ENCODE measurements around the gene CLDN12.

DNA sequence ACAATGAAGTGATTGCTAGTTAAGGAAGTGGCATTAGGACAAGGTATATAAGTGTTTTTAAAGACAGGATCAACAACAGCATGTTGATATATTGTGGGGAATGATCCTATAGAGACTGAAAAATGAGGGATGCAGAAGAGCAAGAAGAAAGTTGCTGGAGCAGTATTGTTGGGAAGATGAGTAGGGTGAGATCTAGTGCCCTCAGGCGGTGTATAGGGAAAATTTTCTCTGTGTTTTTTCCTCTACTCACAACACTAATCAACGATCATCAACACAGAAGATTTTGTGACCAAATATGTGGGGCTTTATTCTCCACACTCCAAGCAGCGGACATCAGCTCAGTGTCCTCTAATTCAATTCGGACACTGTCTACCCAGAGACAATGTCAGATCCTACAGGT is 56.6 kb downstream of the CLDN12 start:
- TF ChIP-seq FOS (IDR thresholded peaks at IDR 0.05; ENCODE audit: low read depth, low read length) (no peak), RAD21 (IDR thresholded peaks at IDR 0.05; ENCODE audit: low read length) (no peak), POLR2A (IDR thresholded peaks at IDR 0.05; ENCODE audit: low read depth, low read length) (no peak), MAZ (IDR thresholded peaks at IDR 0.05; ENCODE audit: borderline replicate concordance, low read depth, low read length) (no peak)
- TF ChIP-seq, protein P1, sequence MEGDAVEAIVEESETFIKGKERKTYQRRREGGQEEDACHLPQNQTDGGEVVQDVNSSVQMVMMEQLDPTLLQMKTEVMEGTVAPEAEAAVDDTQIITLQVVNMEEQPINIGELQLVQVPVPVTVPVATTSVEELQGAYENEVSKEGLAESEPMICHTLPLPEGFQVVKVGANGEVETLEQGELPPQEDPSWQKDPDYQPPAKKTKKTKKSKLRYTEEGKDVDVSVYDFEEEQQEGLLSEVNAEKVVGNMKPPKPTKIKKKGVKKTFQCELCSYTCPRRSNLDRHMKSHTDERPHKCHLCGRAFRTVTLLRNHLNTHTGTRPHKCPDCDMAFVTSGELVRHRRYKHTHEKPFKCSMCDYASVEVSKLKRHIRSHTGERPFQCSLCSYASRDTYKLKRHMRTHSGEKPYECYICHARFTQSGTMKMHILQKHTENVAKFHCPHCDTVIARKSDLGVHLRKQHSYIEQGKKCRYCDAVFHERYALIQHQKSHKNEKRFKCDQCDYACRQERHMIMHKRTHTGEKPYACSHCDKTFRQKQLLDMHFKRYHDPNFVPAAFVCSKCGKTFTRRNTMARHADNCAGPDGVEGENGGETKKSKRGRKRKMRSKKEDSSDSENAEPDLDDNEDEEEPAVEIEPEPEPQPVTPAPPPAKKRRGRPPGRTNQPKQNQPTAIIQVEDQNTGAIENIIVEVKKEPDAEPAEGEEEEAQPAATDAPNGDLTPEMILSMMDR (conservative IDR thresholded peaks at IDR 0.05; ENCODE audit: low read depth, low read length) = no peak; the same call in 1 of the 2 replicates

Measured in IMR-90 (cell line).